Liver (tissue), 3 donors: ENCODE data around the gene AMPD1.

Source experiments
- SP1 ChIP-seq: IDR thresholded peaks from 2 replicates; pipeline ENCODE4 v1.6.1; 2018; ENCODE audit warnings: antibody characterized with exemption, mild to moderate bottlenecking
- TF ChIP-seq, protein P1 (sequence below): fragments of 150-350 bp; IDR thresholded peaks from 2 replicates; pipeline ENCODE4 v1.5.1; 2017; ENCODE audit warnings: improper control_type of control experiment, low read depth, low read length; ENCODE audit not compliant: missing input control
- donor health status: healthy.
- donor health status: healthy.

DNA sequence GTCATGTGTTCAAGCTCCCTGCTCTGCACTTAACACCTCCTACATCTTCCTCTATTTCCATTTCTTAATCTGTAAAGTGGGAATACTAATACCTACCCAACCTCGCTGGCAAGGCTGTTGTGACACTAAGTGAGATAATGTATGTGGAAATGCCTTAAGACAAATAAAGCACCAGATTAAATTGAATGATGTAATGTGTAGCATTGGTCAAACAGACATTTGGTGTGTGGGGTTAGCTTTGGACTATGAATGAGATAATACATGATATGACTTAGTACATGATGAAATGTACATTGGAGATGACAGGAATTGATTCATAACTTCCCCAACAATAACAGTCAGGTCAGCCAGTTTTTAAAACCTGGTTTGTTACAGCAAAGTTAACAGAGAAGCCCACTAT is 5.2 kb downstream of the AMPD1 start:
- TF ChIP-seq, protein P1, sequence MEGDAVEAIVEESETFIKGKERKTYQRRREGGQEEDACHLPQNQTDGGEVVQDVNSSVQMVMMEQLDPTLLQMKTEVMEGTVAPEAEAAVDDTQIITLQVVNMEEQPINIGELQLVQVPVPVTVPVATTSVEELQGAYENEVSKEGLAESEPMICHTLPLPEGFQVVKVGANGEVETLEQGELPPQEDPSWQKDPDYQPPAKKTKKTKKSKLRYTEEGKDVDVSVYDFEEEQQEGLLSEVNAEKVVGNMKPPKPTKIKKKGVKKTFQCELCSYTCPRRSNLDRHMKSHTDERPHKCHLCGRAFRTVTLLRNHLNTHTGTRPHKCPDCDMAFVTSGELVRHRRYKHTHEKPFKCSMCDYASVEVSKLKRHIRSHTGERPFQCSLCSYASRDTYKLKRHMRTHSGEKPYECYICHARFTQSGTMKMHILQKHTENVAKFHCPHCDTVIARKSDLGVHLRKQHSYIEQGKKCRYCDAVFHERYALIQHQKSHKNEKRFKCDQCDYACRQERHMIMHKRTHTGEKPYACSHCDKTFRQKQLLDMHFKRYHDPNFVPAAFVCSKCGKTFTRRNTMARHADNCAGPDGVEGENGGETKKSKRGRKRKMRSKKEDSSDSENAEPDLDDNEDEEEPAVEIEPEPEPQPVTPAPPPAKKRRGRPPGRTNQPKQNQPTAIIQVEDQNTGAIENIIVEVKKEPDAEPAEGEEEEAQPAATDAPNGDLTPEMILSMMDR = no peak
- no peak for TF ChIP-seq SP1
